SK-N-MC (cell line): ENCODE results near the gene TSBP1.

Source experiments
- EZH2 ChIP-seq: fragments of 200-600 bp; sonication (generic); IDR thresholded peaks from one replicate; pipeline ENCODE4 v1.6.1; 2017; ENCODE audit warnings: antibody characterized with exemption
- FOXP2 ChIP-seq: optimal IDR thresholded peaks from 2 replicates; pipeline ENCODE3; 2011; ENCODE audit warnings: mild to moderate bottlenecking, moderate library complexity; ENCODE audit not compliant: insufficient read depth; ENCODE audit errors: extremely low read length, control extremely low read depth
- POLR2AphosphoS5 ChIP-seq: IDR thresholded peaks from 2 replicates; pipeline ENCODE4 v1.6.1; 2012; ENCODE audit warnings: mild to moderate bottlenecking, low read depth, low read length, borderline replicate concordance

DNA sequence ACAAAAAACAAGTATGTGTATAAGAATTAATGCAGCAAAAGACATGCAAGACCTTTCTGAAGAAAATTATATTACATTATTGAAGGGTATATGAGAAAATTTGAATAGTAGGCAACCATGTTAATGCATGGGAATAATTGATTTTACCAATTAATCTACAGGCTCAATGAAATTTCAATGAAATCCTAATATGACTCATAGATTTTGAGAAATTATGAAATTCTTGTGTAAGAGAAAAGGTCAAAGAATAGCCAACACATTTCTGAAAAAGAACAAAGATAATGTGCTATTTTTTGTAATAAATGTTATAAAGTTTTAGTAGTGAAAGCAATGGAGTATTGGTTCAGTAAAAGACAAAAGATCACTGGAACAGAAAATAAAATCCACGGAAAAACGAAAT, 18.4 kb downstream of the TSBP1 start:
- TF ChIP-seq EZH2 = no peak
- no peak for TF ChIP-seq POLR2AphosphoS5
- TF ChIP-seq FOXP2 = no peak
